GM23338 (cell line): ENCODE data around the gene SUSD2. TPM values are rescaled to one million over a fixed set of nuclear protein-coding genes. Genes with fewer than 3 reads are reported as not detected.

Experiments used
- ATAC-seq: fragments of 200-7000 bp; cut with Tn5 transposase; 3 replicates; pipeline ENCODE4 v1.9.1; 2020
- DNase-seq: peaks from one replicate; pipeline ENCODE4 v3.0.0-alpha.2; 2015; ENCODE audit warnings: low spot score
- H2AFZ ChIP-seq: fragments of 200-600 bp; sonication (generic); 2 replicates; pipeline ENCODE4 v1.8.0; 2016; ENCODE audit warnings: antibody characterized with exemption, mild to moderate bottlenecking, moderate library complexity
- H3F3A ChIP-seq: fragments of 200-600 bp; sonication (generic); replicated peaks from 2 replicates; pipeline ENCODE4 v1.8.0; 2017; ENCODE audit warnings: antibody characterized with exemption, mixed run types, low read depth
- H3K27ac ChIP-seq: fragments of 200-600 bp; sonication (generic); 2 replicates; pipeline ENCODE4 v1.6.1; 2016; ENCODE audit warnings: low read depth
- H3K27me3 ChIP-seq: fragments of 200-600 bp; sonication (generic); 2 replicates; pipeline ENCODE4 v1.8.0; 2016; ENCODE audit warnings: mild to moderate bottlenecking, mixed run types, moderate library complexity; ENCODE audit not compliant: insufficient read depth
- H3K36me3 ChIP-seq: fragments of 200-600 bp; sonication (generic); 2 replicates; pipeline ENCODE4 v1.8.0; 2016; ENCODE audit warnings: mild to moderate bottlenecking; ENCODE audit not compliant: insufficient read depth
- H3K4me1 ChIP-seq: fragments of 200-600 bp; sonication (generic); 2 replicates; pipeline ENCODE4 v1.8.0; 2016; ENCODE audit warnings: mild to moderate bottlenecking, moderate library complexity; ENCODE audit not compliant: insufficient read depth
- H3K4me2 ChIP-seq: fragments of 200-600 bp; sonication (generic); 2 replicates; pipeline ENCODE4 v1.7.1; 2017; ENCODE audit warnings: mixed run types
- H3K4me3 ChIP-seq: fragments of 200-600 bp; sonication (generic); 2 replicates; pipeline ENCODE4 v1.6.1; 2016; ENCODE audit warnings: mixed run types
- H3K79me2 ChIP-seq: fragments of 200-600 bp; sonication (generic); replicated peaks from 2 replicates; pipeline ENCODE4 v1.8.0; 2017; ENCODE audit warnings: mild to moderate bottlenecking; ENCODE audit not compliant: insufficient read depth
- H3K9me2 ChIP-seq: fragments of 200-600 bp; sonication (generic); 2 replicates; pipeline ENCODE4 v1.8.0; 2017; ENCODE audit not compliant: insufficient read depth
- H4K20me1 ChIP-seq: fragments of 200-600 bp; sonication (generic); replicated peaks from 2 replicates; pipeline ENCODE4 v1.8.0; 2017; ENCODE audit warnings: mild to moderate bottlenecking; ENCODE audit not compliant: insufficient read depth
- H3K27ac Mint-ChIP-seq: 2 replicates; pipeline ENCODE4 v1.8.0; 2020; ENCODE audit warnings: inconsistent platforms, mild to moderate bottlenecking, moderate library complexity, mixed read lengths
- H3K27me3 Mint-ChIP-seq: 3 replicates; pipeline ENCODE4 v1.8.0; 2022; ENCODE audit warnings: low read depth, mild to moderate bottlenecking, moderate library complexity, mixed read lengths, inconsistent platforms; ENCODE audit not compliant: insufficient read depth, poor library complexity
- H3K36me3 Mint-ChIP-seq: 3 replicates; pipeline ENCODE4 v1.8.0; 2021; ENCODE audit warnings: low read depth, mild to moderate bottlenecking, inconsistent platforms, moderate library complexity, mixed read lengths
- H3K4me1 Mint-ChIP-seq: 3 replicates; pipeline ENCODE4 v1.8.0; 2020; ENCODE audit warnings: mild to moderate bottlenecking, inconsistent platforms, mixed read lengths
- H3K4me3 Mint-ChIP-seq: 3 replicates; pipeline ENCODE4 v1.8.0; 2021; ENCODE audit warnings: moderate library complexity, mild to moderate bottlenecking, inconsistent platforms, mixed read lengths
- H3K9me3 Mint-ChIP-seq: 3 replicates; pipeline ENCODE4 v1.8.0; 2020; ENCODE audit warnings: moderate library complexity, mild to moderate bottlenecking, inconsistent platforms, mixed read lengths
- CREB1 ChIP-seq: fragments of 250-450 bp; sonication (Bioruptor Pico); IDR thresholded peaks from 2 replicates; pipeline ENCODE4 v1.5.0; 2020; ENCODE audit warnings: low read depth, mild to moderate bottlenecking, moderate library complexity
- EZH2 ChIP-seq: fragments of 200-600 bp; sonication (generic); IDR thresholded peaks from one replicate; pipeline ENCODE4 v1.8.0; 2017; ENCODE audit warnings: antibody characterized with exemption, mild to moderate bottlenecking, low read depth; ENCODE audit not compliant: unreplicated experiment
- EZH2phosphoT487 ChIP-seq: fragments of 200-600 bp; sonication (generic); IDR thresholded peaks from one replicate; pipeline ENCODE4 v1.8.1; 2018; ENCODE audit warnings: antibody characterized with exemption; ENCODE audit not compliant: unreplicated experiment
- JUNB ChIP-seq: IDR thresholded peaks from one replicate; pipeline ENCODE4 v1.6.1; 2016; ENCODE audit warnings: antibody characterized with exemption; ENCODE audit not compliant: unreplicated experiment
- NANOG ChIP-seq: IDR thresholded peaks from 2 replicates; pipeline ENCODE4 v1.6.1; 2016; ENCODE audit warnings: antibody characterized with exemption, borderline replicate concordance
- POLR2AphosphoS5 ChIP-seq: IDR thresholded peaks from 2 replicates; pipeline ENCODE4 v1.6.1; 2016; ENCODE audit warnings: antibody characterized with exemption, low read depth
- STAT1 ChIP-seq: IDR thresholded peaks from one replicate; pipeline ENCODE4 v1.6.1; 2016; ENCODE audit warnings: antibody characterized with exemption; ENCODE audit not compliant: unreplicated experiment
- ZNF114 ChIP-seq: fragments of 250-450 bp; sonication (Bioruptor Pico); IDR thresholded peaks from 2 replicates; pipeline ENCODE4 v1.5.0; 2020; ENCODE audit warnings: mild to moderate bottlenecking, moderate library complexity
- ZNF331 ChIP-seq: fragments of 250-450 bp; sonication (Bioruptor Pico); IDR thresholded peaks from 2 replicates; pipeline ENCODE4 v1.5.0; 2020; ENCODE audit warnings: low read depth, mild to moderate bottlenecking, moderate library complexity
- polyA plus RNA-seq: library from polyadenylated mRNA; unstranded; fragments of >200 nt; fragmentation: Nextera tagmentation; extraction: Ambion mirVana; gene quantifications from 2 replicates; pipeline ENCODE4 v1.2.1, GENCODE V29; 2016
- total RNA-seq: library from RNA; depleted of rRNA; stranded (reverse); fragments of >200 nt; shearing (Covaris generic); gene quantifications from 2 replicates; pipeline ENCODE4 v1.2.3, GENCODE V29; 2014
- TF ChIP-seq, protein P1 (sequence below), 2 experiments: fragments of 200-600 bp in 1 of 2; sonication (generic) in 1 of 2; conservative IDR thresholded peaks; 2 replicates each; pipeline versions ENCODE4 v1.5.1 to v1.6.1; 2016 to 2017; ENCODE audit warnings: antibody characterized with exemption in 2 of 2, low read depth in 2 of 2, mild to moderate bottlenecking in 2 of 2, moderate library complexity in 1 of 2
- TF ChIP-seq, protein P2 (sequence below): IDR thresholded peaks from 2 replicates; pipeline ENCODE4 v1.6.1; 2016; ENCODE audit warnings: antibody characterized with exemption
- TF ChIP-seq, protein P3 (sequence below): IDR thresholded peaks from one replicate; pipeline ENCODE4 v1.6.1; 2018; ENCODE audit warnings: antibody characterized with exemption; ENCODE audit not compliant: unreplicated experiment
- TF ChIP-seq, protein P4 (sequence below): fragments of 250-450 bp; sonication (Bioruptor Pico); IDR thresholded peaks from 2 replicates; pipeline ENCODE4 v1.5.0; 2020; ENCODE audit warnings: mild to moderate bottlenecking, moderate library complexity

SUSD2 gene
- total and polyA plus RNA-seq, 2 experiments from 2014 or later: 0.74 to 2.1 TPM

DNA sequence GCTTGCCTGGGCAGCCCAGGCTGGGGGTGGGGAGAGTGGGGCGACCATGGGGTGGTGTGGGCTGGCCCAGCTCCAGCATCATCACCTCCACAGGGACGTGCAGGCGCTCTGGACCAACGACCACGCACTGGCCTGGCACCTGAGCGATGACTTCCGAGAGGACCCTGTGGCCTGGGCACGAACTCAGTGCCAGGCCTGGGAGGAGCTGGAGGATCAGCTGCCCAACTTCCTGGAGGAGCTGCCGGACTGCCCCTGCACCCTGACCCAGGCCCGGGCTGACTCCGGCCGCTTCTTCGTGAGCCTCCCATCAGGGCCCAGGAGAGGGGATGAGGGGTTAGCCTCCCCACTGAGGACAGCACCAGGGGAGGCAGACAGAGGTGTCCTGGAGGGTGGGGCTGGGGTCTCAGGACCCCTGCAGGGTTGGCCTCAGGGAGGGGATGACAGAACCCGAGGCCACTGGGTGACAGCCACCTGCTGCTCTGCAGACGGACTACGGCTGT is 3.8 kb downstream of the SUSD2 start:
- H4K20me1 ChIP-seq: no peaks in the 10 kb centered on the region
- H3K4me1 ChIP-seq: peaks cover 7% of the 10 kb centered on the region; the same call in 1 of the 2 replicates
- no peaks in the 10 kb centered on the region for H3K36me3 Mint-ChIP-seq
- ATAC-seq (no peak), DNase-seq (no peak)
- H3K4me3 Mint-ChIP-seq: no peak overlapping the region
- H3K4me2 ChIP-seq: no peak overlapping the region
- no peaks in the 10 kb centered on the region for H3K36me3 ChIP-seq
- H3K4me1 Mint-ChIP-seq: peaks cover 6% of the 10 kb centered on the region; the same call in 2 of the 3 replicates
- H3K79me2 ChIP-seq: no peaks in the 10 kb centered on the region
- TF ChIP-seq CREB1 (CRISPR knock-in tag) (no peak), ZNF114 (CRISPR knock-in tag) (no peak), NANOG (no peak), ZNF331 (CRISPR knock-in tag) (no peak), POLR2AphosphoS5 (no peak), EZH2 (no peak), EZH2phosphoT487 (no peak), JUNB (no peak), STAT1 (no peak)
- TF ChIP-seq, protein P1, sequence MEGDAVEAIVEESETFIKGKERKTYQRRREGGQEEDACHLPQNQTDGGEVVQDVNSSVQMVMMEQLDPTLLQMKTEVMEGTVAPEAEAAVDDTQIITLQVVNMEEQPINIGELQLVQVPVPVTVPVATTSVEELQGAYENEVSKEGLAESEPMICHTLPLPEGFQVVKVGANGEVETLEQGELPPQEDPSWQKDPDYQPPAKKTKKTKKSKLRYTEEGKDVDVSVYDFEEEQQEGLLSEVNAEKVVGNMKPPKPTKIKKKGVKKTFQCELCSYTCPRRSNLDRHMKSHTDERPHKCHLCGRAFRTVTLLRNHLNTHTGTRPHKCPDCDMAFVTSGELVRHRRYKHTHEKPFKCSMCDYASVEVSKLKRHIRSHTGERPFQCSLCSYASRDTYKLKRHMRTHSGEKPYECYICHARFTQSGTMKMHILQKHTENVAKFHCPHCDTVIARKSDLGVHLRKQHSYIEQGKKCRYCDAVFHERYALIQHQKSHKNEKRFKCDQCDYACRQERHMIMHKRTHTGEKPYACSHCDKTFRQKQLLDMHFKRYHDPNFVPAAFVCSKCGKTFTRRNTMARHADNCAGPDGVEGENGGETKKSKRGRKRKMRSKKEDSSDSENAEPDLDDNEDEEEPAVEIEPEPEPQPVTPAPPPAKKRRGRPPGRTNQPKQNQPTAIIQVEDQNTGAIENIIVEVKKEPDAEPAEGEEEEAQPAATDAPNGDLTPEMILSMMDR (conservative IDR thresholded peaks at IDR 0.05; ENCODE audit: low read depth in 2 of 2): no peak
- TF ChIP-seq, protein P2, sequence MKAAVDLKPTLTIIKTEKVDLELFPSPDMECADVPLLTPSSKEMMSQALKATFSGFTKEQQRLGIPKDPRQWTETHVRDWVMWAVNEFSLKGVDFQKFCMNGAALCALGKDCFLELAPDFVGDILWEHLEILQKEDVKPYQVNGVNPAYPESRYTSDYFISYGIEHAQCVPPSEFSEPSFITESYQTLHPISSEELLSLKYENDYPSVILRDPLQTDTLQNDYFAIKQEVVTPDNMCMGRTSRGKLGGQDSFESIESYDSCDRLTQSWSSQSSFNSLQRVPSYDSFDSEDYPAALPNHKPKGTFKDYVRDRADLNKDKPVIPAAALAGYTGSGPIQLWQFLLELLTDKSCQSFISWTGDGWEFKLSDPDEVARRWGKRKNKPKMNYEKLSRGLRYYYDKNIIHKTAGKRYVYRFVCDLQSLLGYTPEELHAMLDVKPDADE: no peak
- TF ChIP-seq, protein P3, sequence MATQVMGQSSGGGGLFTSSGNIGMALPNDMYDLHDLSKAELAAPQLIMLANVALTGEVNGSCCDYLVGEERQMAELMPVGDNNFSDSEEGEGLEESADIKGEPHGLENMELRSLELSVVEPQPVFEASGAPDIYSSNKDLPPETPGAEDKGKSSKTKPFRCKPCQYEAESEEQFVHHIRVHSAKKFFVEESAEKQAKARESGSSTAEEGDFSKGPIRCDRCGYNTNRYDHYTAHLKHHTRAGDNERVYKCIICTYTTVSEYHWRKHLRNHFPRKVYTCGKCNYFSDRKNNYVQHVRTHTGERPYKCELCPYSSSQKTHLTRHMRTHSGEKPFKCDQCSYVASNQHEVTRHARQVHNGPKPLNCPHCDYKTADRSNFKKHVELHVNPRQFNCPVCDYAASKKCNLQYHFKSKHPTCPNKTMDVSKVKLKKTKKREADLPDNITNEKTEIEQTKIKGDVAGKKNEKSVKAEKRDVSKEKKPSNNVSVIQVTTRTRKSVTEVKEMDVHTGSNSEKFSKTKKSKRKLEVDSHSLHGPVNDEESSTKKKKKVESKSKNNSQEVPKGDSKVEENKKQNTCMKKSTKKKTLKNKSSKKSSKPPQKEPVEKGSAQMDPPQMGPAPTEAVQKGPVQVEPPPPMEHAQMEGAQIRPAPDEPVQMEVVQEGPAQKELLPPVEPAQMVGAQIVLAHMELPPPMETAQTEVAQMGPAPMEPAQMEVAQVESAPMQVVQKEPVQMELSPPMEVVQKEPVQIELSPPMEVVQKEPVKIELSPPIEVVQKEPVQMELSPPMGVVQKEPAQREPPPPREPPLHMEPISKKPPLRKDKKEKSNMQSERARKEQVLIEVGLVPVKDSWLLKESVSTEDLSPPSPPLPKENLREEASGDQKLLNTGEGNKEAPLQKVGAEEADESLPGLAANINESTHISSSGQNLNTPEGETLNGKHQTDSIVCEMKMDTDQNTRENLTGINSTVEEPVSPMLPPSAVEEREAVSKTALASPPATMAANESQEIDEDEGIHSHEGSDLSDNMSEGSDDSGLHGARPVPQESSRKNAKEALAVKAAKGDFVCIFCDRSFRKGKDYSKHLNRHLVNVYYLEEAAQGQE: no peak
- TF ChIP-seq, protein P4, sequence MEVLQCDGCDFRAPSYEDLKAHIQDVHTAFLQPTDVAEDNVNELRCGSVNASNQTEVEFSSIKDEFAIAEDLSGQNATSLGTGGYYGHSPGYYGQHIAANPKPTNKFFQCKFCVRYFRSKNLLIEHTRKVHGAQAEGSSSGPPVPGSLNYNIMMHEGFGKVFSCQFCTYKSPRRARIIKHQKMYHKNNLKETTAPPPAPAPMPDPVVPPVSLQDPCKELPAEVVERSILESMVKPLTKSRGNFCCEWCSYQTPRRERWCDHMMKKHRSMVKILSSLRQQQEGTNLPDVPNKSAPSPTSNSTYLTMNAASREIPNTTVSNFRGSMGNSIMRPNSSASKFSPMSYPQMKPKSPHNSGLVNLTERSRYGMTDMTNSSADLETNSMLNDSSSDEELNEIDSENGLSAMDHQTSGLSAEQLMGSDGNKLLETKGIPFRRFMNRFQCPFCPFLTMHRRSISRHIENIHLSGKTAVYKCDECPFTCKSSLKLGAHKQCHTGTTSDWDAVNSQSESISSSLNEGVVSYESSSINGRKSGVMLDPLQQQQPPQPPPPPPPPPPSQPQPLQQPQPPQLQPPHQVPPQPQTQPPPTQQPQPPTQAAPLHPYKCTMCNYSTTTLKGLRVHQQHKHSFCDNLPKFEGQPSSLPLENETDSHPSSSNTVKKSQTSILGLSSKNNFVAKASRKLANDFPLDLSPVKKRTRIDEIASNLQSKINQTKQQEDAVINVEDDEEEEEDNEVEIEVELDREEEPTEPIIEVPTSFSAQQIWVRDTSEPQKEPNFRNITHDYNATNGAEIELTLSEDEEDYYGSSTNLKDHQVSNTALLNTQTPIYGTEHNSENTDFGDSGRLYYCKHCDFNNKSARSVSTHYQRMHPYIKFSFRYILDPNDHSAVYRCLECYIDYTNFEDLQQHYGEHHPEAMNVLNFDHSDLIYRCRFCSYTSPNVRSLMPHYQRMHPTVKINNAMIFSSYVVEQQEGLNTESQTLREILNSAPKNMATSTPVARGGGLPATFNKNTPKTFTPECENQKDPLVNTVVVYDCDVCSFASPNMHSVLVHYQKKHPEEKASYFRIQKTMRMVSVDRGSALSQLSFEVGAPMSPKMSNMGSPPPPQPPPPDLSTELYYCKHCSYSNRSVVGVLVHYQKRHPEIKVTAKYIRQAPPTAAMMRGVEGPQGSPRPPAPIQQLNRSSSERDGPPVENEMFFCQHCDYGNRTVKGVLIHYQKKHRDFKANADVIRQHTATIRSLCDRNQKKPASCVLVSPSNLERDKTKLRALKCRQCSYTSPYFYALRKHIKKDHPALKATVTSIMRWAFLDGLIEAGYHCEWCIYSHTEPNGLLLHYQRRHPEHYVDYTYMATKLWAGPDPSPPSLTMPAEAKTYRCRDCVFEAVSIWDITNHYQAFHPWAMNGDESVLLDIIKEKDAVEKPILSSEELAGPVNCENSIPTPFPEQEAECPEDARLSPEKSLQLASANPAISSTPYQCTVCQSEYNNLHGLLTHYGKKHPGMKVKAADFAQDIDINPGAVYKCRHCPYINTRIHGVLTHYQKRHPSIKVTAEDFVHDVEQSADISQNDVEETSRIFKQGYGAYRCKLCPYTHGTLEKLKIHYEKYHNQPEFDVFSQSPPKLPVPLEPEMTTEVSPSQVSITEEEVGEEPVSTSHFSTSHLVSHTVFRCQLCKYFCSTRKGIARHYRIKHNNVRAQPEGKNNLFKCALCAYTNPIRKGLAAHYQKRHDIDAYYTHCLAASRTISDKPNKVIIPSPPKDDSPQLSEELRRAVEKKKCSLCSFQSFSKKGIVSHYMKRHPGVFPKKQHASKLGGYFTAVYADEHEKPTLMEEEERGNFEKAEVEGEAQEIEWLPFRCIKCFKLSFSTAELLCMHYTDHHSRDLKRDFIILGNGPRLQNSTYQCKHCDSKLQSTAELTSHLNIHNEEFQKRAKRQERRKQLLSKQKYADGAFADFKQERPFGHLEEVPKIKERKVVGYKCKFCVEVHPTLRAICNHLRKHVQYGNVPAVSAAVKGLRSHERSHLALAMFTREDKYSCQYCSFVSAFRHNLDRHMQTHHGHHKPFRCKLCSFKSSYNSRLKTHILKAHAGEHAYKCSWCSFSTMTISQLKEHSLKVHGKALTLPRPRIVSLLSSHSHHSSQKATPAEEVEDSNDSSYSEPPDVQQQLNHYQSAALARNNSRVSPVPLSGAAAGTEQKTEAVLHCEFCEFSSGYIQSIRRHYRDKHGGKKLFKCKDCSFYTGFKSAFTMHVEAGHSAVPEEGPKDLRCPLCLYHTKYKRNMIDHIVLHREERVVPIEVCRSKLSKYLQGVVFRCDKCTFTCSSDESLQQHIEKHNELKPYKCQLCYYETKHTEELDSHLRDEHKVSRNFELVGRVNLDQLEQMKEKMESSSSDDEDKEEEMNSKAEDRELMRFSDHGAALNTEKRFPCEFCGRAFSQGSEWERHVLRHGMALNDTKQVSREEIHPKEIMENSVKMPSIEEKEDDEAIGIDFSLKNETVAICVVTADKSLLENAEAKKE (CRISPR knock-in tag): no peak
- peaks cover 14% of the 10 kb centered on the region for H3K27me3 Mint-ChIP-seq
- H3K27me3 ChIP-seq: no peaks in the 10 kb centered on the region
- H3K4me3 ChIP-seq: no peak overlapping the region
- no peaks in the 10 kb centered on the region for H3K9me3 Mint-ChIP-seq
- no peak overlapping the region for H3K27ac ChIP-seq
- no peaks in the 10 kb centered on the region for H3F3A ChIP-seq
- H2AFZ ChIP-seq: no peak overlapping the region
- H3K9me2 ChIP-seq: no peaks in the 10 kb centered on the region
- no peak overlapping the region for H3K27ac Mint-ChIP-seq
